ENCODE results near the gene USH1G. TPM values are rescaled to one million over a fixed set of nuclear protein-coding genes. Genes with fewer than 3 reads are reported as not detected.

Gene USH1G
- total and polyA plus RNA-seq, 12 donors, result not detected

DNA sequence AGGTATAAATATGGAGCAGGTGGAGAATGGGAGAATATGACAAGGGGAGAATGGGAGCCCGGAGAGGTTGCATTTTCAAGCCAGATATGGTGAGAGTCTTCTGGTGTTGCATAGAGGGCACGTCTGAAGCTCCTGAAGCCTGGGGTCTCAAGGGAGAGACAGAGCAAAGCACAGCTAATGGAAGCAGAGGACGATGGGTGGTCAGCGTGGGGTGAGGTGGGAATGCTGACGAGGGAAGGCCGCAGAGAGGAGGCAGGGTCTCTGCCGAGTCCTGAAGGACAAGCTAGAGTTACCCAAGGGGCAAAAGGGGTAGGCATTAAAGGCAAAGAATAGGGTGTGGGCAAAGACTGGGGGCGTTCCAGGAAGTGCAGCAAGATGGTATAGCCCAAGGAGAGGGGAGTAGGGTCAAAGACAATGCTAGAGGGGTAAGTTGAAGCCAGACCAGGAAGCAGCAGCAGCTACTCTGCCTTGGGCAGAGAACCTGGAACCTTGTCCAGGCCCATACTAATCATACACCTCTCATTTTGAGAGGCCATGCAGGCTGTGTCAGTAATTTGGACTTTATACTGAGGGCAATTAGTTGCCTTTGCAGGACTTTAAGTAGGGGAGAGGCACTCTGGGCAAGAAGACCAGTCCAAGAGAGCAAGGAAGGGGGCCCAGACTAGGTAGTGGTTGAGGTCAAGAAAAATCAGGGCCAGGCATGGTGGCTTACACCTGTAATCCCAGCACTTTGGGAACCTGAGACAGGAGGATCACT, 15.3 kb upstream of the USH1G start:
- intact Hi-C loops (cut with DNase I), result no loop called here
- Histone ChIP-seq H3K27ac (no peak overlapping the region), H3K27me3 (peaks cover 9 to 87% (median 71%) of the 10 kb centered on the region in 7 donors), H3K36me3 (no peaks in the 10 kb centered on the region), H3K4me1 (peaks cover 0 to 11% (median 9%) of the 10 kb centered on the region in 9 donors), H3K9me3 (no peaks in the 10 kb centered on the region), H3K4me3 (no peak overlapping the region)
- ATAC-seq (no peak), DNase-seq (no peak)
- WGBS, 2 donors, result 57 to 58% methylated on average over 8 of the region's 8 CpGs
- TF ChIP-seq, protein P1, sequence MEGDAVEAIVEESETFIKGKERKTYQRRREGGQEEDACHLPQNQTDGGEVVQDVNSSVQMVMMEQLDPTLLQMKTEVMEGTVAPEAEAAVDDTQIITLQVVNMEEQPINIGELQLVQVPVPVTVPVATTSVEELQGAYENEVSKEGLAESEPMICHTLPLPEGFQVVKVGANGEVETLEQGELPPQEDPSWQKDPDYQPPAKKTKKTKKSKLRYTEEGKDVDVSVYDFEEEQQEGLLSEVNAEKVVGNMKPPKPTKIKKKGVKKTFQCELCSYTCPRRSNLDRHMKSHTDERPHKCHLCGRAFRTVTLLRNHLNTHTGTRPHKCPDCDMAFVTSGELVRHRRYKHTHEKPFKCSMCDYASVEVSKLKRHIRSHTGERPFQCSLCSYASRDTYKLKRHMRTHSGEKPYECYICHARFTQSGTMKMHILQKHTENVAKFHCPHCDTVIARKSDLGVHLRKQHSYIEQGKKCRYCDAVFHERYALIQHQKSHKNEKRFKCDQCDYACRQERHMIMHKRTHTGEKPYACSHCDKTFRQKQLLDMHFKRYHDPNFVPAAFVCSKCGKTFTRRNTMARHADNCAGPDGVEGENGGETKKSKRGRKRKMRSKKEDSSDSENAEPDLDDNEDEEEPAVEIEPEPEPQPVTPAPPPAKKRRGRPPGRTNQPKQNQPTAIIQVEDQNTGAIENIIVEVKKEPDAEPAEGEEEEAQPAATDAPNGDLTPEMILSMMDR (IDR thresholded peaks at IDR 0.05), result no peak

DNA sequence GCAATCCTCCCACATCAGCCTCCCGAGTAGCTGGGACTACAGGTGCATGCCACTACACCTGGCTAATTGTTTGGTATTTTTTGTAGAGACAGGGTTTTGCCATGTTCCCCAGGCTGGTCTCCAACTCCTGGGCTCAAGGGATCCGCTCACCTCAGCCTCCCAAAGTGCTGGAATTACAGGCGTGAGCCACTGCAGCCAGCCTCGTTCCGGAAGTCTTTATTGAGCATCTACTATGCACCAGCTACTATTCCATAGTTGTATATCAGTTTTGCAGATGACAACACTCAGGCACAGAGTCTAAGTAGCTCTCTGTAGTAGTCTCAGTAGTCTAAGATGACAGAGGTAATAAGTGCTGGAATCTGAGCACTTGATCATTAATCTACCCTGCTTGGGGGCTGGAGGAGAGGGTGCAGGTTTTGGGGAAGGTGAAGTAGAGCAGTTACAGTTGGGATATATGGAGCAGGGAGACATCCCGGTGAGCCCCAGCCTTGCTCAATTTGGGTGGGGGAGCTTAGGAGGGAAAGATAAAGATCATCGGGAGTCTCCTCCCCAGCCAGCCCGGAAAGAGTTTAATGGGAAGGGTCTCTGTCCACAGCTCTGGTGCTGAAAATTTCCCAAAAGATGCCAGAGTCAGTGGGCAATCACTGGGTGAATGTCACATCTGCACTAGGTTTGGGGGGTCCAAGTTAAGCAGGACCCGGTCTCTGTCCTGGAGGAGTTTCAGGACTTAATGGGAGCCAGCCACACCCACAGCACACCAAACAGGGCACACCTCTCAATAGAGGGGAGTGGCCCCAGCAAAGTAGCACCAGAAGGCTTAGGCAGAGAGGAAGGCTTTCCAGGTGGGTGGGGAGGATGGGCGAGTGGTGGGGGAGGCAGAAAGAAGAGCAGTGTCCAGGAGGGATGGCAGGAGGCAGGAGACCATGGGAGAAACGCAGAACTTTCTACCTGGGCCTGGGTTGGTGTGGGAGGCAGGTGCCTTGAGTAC, 14.3 kb upstream of the USH1G start:
- no peak overlapping the region for H3K27ac ChIP-seq
- ATAC-seq, result no peak
- intact Hi-C loops (cut with DNase I), result no loop called here
- WGBS, 2 donors, result 50 to 52% methylated on average over 11 of the region's 11 CpGs
- peaks cover 9 to 87% (median 71%) of the 10 kb centered on the region in 7 donors for H3K27me3 ChIP-seq
- DNase-seq, result no peak
- H3K9me3 ChIP-seq, result no peaks in the 10 kb centered on the region
- TF ChIP-seq, protein P1 (IDR thresholded peaks at IDR 0.05), result no peak
- H3K4me3 ChIP-seq, result no peak overlapping the region
- peaks cover 0 to 11% (median 9%) of the 10 kb centered on the region in 9 donors for H3K4me1 ChIP-seq
- no peaks in the 10 kb centered on the region for H3K36me3 ChIP-seq

DNA sequence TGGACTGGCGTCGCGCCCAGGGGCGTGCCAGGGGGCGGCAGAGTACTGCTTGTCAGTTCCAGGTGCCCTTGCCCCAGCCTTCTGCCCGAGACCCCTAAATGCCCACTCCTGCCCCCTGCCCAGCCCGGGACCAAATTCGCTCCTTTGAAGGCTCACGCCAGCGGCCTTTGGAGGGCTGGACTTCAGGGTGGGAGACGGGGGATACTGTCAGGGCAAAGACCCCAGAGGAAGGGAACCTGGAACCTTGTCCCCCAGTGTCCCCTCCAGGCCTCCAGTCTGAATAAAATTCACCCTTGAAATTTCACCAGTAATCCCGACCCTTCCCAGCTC, 13.4 kb upstream of the USH1G start:
- no peak for ATAC-seq
- no peaks in the 10 kb centered on the region for H3K9me3 ChIP-seq

More for the DNA sequence above, 13.4 kb upstream of the USH1G start:
- TF ChIP-seq, protein P1 (IDR thresholded peaks at IDR 0.05), result no peak
- no peaks in the 10 kb centered on the region for H3K36me3 ChIP-seq
- no peak overlapping the region for H3K4me3 ChIP-seq
- DNase-seq, result no peak
- no peak overlapping the region for H3K27ac ChIP-seq
- intact Hi-C loops (cut with DNase I), result no loop called here
- peaks cover 9 to 87% (median 71%) of the 10 kb centered on the region in 7 donors for H3K27me3 ChIP-seq
- WGBS, 2 donors, result 13 to 18% methylated on average over 12 of the region's 12 CpGs
- H3K4me1 ChIP-seq, result peaks cover 0 to 11% (median 9%) of the 10 kb centered on the region in 9 donors

All from heart right ventricle (tissue), 16 donors.